Colonic mucosa (tissue), 4 donors: ENCODE results near the gene PATJ. TPM values are rescaled to one million over a fixed set of nuclear protein-coding genes. Genes with fewer than 3 reads are reported as not detected.
"Not testable (repeated sequence)": the region's sequence is repeated elsewhere in the genome, so short reads cannot be mapped to it uniquely, and the experiment has no call there.

Experiments used
- DNase-seq: peaks from one replicate; pipeline ENCODE4 v3.0.0-alpha.2; 2020
- H3K27ac ChIP-seq: fragments of 200-600 bp; one replicate; pipeline ENCODE4 v1.8.0; 2021
- H3K27me3 ChIP-seq: fragments of 200-600 bp; one replicate; pipeline ENCODE4 v1.8.0; 2021
- H3K36me3 ChIP-seq: fragments of 200-600 bp; one replicate; pipeline ENCODE4 v1.8.0; 2021
- H3K4me1 ChIP-seq: fragments of 200-600 bp; one replicate; pipeline ENCODE4 v1.8.0; 2021; ENCODE audit warnings: mild to moderate bottlenecking
- H3K4me3 ChIP-seq: fragments of 200-600 bp; one replicate; pipeline ENCODE4 v1.8.0; 2021
- H3K9ac ChIP-seq, 2 donors: one replicate each; pipeline ENCODE4 v1.7.0; 2013; ENCODE audit warnings: control low read depth in 2 of 2, low read depth in 2 of 2, low read length in 2 of 2
- H3K9me3 ChIP-seq: fragments of 200-600 bp; one replicate; pipeline ENCODE4 v1.8.0; 2021
- intact Hi-C: fragments of 100-400 bp; cut with DNase I; formaldehyde crosslinking; loops from one replicate; pipeline ENCODE4 v1.14.1; 2022
- total RNA-seq, 2 donors: library from RNA; stranded (reverse); fragmentation: NEBNext Ultra II Directional in 1 of 2; extraction: Animal tissue kit (Norgen Biotek cat#: 25700) in 1 of 2; gene quantifications; one replicate each; pipeline ENCODE4 v1.2.1, GENCODE V29; 2021
- TF ChIP-seq, protein P1 (sequence below): fragments of 200-600 bp; IDR thresholded peaks from one replicate; pipeline ENCODE4 v1.8.0; 2022; ENCODE audit warnings: antibody characterized with exemption, mild to moderate bottlenecking
- donor health status: healthy.
- donor health status: DM: no; HTN: no; CAD: no.
- donor health status: DM: no; HTN: no; CAD: no.

Gene PATJ, protein sequence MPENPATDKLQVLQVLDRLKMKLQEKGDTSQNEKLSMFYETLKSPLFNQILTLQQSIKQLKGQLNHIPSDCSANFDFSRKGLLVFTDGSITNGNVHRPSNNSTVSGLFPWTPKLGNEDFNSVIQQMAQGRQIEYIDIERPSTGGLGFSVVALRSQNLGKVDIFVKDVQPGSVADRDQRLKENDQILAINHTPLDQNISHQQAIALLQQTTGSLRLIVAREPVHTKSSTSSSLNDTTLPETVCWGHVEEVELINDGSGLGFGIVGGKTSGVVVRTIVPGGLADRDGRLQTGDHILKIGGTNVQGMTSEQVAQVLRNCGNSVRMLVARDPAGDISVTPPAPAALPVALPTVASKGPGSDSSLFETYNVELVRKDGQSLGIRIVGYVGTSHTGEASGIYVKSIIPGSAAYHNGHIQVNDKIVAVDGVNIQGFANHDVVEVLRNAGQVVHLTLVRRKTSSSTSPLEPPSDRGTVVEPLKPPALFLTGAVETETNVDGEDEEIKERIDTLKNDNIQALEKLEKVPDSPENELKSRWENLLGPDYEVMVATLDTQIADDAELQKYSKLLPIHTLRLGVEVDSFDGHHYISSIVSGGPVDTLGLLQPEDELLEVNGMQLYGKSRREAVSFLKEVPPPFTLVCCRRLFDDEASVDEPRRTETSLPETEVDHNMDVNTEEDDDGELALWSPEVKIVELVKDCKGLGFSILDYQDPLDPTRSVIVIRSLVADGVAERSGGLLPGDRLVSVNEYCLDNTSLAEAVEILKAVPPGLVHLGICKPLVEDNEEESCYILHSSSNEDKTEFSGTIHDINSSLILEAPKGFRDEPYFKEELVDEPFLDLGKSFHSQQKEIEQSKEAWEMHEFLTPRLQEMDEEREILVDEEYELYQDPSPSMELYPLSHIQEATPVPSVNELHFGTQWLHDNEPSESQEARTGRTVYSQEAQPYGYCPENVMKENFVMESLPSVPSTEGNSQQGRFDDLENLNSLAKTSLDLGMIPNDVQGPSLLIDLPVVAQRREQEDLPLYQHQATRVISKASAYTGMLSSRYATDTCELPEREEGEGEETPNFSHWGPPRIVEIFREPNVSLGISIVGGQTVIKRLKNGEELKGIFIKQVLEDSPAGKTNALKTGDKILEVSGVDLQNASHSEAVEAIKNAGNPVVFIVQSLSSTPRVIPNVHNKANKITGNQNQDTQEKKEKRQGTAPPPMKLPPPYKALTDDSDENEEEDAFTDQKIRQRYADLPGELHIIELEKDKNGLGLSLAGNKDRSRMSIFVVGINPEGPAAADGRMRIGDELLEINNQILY (N-terminal part only)
- total RNA-seq: 10 to 100 TPM; 65.6 to 69.0 TPM

DNA sequence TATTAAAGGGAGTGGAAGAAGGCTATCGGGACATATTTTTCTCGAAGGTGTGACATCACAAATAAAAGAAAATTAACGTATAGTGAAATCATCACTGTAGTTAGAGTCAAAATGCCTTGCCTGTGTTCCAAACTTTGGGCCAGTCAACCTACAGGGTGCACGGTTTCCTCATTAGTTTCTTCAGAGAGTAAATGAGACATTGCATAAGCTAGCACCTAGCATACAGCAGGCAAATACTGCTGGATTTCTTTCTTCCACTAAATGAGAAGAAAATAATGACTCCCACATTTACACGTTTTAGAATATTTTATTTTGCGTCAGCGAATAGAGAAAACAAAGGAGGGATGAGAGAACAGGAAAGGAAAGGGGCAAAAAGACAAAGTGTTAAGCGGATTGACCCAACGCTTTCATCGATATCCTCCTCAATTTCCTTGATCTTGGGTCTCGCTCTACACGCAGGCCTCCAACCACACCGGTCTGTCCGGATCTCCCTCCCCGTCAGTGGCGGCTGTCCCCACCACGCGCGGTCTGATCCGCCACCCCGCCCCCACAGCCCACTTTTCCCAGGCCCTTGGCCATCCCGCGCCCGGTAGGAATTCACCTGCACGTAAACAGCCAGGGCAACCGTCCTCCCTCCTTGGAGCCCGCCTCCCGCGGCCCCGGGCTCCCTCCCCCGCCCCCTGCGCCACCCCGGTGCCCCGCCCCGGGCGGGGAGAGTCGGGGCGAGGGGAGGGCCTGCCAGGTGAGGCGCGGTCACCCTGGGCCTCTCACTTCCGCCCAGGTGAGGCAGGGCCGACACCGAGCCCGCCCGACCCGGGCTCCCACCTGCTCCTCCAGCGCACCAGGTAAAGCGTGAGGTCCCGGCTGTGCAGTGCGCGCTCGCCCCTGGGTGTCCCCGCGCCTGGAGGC lies at the start of gene PATJ:
TSS of gene PATJ (plus strand) at position 770 of the 909 bp plus-strand sequence. CDS start 20,413 bp downstream, outside the sequence.
- H3K4me1 ChIP-seq: no peaks in the 10 kb centered on the region
- peak; percentile 89 for DNase-seq

DNA sequence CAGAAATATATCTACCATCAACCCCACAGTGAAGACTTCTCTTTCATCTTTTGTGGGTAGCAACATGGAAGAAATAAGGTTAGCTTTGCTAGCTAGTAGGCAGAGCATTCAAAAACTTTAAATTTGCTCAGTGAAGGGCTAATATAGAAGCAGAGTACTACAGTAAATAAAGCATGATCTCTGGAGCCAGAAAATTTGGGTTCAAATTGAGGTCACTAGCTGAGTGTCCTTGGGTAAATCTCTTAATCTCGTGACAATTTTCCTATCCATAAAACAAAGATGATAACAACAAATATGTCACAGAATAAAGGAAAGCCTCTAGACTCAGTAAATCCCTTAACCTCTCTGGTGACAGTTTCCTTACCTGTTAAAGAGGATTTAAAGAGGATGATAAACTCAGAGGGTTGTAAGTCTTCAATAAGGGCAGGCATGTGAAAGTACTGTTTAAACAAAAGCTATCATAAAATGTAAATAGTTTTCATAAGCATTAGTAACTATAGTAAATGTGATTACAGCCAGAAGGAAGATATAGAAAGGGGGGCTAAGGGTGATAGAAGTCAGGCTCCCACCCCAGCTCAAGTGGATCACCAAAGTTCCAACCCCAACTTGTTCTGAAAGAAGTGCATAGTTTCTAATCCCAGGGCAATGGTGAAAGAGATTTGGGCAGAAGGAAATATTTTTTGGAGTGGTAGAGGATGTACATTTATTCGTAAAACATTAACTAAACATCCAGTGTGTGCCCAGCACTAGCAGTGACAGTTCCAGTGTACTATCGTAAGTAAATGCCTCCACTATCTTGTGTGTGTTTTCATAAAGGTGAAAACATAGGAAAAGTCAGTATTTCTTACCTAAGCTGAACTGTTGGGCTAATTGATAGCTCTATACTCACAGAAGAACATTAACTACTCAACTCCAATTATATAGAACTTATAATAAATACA lies 42.1 kb upstream of the PATJ start:
- intact Hi-C loops: no loop called here
- no peak for DNase-seq
- no peaks in the 10 kb centered on the region for H3K36me3 ChIP-seq
- no peaks in the 10 kb centered on the region for H3K9me3 ChIP-seq
- no peak overlapping the region for H3K9ac ChIP-seq
- H3K4me3 ChIP-seq: no peak overlapping the region
- H3K4me1 ChIP-seq: peaks cover 6% of the 10 kb centered on the region
- H3K27ac ChIP-seq: peak overlapping the region; percentile 5
- TF ChIP-seq, protein P1, sequence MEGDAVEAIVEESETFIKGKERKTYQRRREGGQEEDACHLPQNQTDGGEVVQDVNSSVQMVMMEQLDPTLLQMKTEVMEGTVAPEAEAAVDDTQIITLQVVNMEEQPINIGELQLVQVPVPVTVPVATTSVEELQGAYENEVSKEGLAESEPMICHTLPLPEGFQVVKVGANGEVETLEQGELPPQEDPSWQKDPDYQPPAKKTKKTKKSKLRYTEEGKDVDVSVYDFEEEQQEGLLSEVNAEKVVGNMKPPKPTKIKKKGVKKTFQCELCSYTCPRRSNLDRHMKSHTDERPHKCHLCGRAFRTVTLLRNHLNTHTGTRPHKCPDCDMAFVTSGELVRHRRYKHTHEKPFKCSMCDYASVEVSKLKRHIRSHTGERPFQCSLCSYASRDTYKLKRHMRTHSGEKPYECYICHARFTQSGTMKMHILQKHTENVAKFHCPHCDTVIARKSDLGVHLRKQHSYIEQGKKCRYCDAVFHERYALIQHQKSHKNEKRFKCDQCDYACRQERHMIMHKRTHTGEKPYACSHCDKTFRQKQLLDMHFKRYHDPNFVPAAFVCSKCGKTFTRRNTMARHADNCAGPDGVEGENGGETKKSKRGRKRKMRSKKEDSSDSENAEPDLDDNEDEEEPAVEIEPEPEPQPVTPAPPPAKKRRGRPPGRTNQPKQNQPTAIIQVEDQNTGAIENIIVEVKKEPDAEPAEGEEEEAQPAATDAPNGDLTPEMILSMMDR: no peak
- no peaks in the 10 kb centered on the region for H3K27me3 ChIP-seq

More for the DNA sequence above, at the start of gene PATJ:
- intact Hi-C loops: no loop called here
- Histone ChIP-seq H3K9me3 (no peaks in the 10 kb centered on the region), H3K27ac (peak within 1 kb of the TSS; percentile 87), H3K36me3 (no peaks in the 10 kb centered on the region), H3K4me3 (peak within 1 kb of the TSS; percentile 82), H3K9ac (peak within 1 kb of the TSS; percentile 86 to 87), H3K27me3 (no peaks in the 10 kb centered on the region)
- TF ChIP-seq, protein P1: no peak

DNA sequence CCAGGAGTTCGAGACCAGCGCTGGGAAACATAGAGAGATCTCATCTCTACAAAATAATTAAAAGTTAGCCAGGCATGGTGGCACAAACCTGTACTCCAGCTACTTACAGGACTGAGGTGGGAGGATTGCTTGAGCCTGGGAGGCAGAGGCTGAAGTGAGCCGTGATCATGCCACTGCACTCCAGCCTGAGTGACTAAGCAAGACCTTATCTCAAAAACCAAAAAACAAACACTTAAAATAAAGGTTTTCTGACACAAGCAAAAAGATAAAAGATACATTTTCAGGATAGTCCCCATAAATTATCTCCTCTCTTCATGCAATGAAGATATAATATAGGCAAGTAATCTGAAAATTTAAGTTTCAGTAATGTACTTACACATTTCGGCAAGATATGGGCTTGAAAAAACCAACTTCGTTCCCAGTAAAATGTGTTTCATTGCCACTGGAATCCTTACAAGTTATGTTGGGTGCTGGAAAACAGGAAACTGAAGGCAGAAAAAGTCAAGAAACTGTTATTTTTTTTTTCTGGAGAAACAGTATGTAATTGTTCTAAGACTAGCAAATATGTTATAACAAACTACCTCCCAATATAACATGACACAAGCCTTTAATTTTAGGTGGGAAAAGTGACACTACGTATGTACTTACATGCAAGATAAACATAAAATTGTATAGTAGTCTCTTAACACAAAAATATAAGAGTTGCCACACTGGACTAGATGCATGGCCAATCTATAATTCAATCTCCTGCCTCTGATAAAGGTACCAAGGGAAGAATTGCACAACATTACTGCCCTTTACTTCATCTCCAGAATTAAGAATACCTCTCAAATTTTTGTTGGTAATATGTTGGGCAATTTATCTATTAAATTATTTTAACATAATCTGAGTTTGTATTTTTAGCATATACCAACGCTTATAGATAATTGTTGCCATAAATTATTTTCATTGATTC lies 33.0 kb upstream of the PATJ start:
- intact Hi-C loops: no loop called here
- H3K9me3 ChIP-seq: no peaks in the 10 kb centered on the region
- DNase-seq: no peak
- no peaks in the 10 kb centered on the region for H3K36me3 ChIP-seq
- H3K4me1 ChIP-seq: no peaks in the 10 kb centered on the region
- H3K9ac ChIP-seq: no peak overlapping the region
- no peaks in the 10 kb centered on the region for H3K27me3 ChIP-seq
- TF ChIP-seq, protein P1: no peak
- no peak overlapping the region for H3K27ac ChIP-seq
- no peak overlapping the region for H3K4me3 ChIP-seq

DNA sequence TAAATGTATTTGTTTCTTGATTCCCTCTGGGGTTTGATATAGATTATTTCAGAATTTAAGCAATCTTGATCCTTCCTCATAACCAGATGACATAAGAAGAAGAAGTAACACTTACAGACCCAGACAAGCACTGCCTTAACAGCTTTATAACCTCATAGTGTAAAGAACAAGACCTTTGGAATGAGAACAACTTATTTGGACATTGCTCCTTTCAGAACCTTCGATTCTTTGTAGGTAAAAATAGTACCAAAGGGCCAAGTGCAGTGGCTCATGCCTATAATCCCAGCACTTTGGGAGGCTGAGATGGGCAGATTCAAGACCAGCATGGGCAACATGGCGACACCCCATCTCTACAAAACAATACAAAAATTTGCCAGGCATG lies 32.4 kb upstream of the PATJ start:
- TF ChIP-seq, protein P1: no peak
- H3K4me1 ChIP-seq: no peaks in the 10 kb centered on the region
- no peaks in the 10 kb centered on the region for H3K27me3 ChIP-seq
- H3K9me3 ChIP-seq: no peaks in the 10 kb centered on the region
- H3K4me3 ChIP-seq: no peak overlapping the region
- no peaks in the 10 kb centered on the region for H3K36me3 ChIP-seq
- intact Hi-C loops: no loop called here
- H3K9ac ChIP-seq: no peak overlapping the region
- no peak for DNase-seq
- H3K27ac ChIP-seq: no peak overlapping the region

DNA sequence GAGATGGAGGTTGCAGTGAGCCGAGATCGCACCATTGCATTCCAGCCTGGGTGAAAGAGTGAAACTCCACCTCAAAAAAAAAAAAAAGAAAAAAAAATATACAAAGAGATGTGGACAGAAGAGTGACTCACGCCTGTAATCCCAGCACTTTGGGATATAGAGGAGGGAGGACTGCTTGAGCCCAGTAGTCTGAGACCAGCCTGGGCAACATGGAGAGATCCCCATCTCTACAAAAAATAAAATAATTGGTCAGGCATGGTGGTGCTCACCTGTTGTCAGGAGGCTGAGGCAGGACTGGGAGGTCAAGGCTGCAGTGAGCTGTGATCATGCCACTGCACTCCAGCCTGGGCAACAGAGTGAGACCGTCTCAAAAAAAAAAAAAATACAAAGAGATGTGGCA lies 31.0 kb upstream of the PATJ start:
- DNase-seq, intact Hi-C loops: not testable (repeated sequence)

More for the DNA sequence above, 31.0 kb upstream of the PATJ start:
- not testable (repeated sequence) for H3K4me3 ChIP-seq, H3K9ac ChIP-seq, H3K27ac ChIP-seq, H3K4me1 ChIP-seq, H3K36me3 ChIP-seq, H3K27me3 ChIP-seq, H3K9me3 ChIP-seq
